Stimulated activated CD8-positive, alpha-beta memory T cell treated with anti-CD3 and anti-CD28 coated beads, Interleukin-7, amount 100 ng/mL, for 1 hour (primary cell): ENCODE results near the gene NMUR1.
A peak's percentile ranks its signal among the peaks of the same experiment; 100 is the strongest.

Source experiments
- DNase-seq, 2 donors: peaks; one replicate each; pipeline ENCODE4 v3.0.0-alpha.2; 2020; ENCODE audit warnings: low read depth in 2 of 2

The NMUR1 gene

GRCh38 chr2:231488331-231488730 lies 41.9 kb downstream of the NMUR1 start:
- no peak for DNase-seq

DNA sequence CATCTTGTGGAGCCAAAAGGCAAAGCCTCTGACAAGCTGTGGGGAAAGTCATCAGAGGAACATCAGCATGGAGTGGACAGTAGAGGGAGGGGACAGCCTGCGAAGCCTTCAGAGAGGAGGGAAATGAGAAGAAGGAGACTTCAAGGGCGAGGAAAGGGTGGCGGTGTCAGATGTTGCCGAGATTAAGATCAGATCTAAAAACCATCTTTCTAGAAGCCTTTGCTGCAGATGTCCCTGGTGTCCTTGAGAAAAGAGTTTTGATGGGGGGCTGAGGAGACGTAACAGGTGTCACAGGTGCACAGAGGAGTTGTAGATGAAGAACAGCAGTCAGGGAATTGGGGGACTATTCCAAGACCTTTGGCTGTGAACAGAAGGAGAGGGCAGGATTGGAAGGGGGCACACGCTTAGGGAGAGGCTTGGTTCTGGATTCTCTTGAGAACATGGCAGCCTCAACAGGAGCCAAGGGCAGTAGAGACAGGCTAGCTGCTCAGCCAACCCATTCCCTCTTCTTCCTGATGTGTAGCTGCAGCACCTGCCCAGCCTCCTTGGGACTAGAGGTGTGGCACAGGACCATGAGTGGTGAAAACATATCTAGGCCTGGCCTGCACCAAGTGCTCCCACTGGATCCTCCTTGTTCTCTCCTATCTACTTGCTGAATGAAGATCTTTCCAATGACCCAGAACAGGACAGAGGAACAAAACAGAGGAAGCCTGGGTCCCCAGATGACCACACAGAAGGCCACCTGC lies 43.2 kb downstream of the NMUR1 start:
- no peak for DNase-seq

DNA sequence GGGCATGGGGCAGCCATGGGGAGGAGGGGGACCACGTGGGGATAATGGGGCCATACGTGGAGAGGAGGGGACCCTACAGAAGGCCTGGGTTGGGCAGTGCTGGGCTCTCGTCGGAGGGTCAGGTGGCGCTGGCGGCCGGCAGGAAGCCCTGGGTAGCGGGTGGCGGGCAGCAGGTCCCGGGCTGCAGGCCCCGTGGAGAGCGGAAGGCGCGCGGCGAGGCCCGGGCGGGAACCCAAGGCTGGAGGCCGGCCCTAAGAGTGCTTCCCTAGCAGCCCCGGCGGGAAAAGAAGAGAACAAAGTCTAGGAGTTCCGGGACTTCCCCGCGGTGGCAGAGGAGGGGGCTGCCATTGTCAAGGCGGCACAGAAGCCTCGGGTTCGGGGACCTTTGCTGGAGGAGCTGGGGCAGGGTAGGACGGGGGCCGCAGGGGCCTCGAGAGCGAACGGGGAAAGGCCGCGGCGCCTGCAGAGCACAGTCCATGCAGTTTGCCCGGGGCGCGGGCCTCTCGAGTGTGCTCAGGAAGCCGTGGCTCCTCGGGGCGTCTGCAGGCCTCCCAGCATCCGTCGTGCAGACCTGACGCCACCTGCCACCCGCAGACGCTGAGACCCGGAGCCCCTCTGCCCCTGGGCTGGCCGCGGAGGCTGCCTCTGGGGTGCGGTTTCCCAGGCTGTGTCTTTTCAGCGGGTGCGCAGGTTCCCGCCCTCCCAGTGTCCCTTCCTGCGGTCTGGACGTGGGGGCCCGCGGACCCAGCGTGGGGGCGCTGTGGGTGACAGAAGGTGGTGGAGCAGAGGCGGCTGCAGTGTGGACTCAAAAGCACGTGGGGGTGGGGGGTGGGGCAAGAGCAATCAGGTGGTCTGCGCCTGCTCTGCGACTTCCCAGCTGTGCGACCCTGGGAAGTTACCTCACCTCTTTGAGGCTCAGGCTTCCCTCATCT lies 46.6 kb downstream of the NMUR1 start:
- no peak for DNase-seq

DNA sequence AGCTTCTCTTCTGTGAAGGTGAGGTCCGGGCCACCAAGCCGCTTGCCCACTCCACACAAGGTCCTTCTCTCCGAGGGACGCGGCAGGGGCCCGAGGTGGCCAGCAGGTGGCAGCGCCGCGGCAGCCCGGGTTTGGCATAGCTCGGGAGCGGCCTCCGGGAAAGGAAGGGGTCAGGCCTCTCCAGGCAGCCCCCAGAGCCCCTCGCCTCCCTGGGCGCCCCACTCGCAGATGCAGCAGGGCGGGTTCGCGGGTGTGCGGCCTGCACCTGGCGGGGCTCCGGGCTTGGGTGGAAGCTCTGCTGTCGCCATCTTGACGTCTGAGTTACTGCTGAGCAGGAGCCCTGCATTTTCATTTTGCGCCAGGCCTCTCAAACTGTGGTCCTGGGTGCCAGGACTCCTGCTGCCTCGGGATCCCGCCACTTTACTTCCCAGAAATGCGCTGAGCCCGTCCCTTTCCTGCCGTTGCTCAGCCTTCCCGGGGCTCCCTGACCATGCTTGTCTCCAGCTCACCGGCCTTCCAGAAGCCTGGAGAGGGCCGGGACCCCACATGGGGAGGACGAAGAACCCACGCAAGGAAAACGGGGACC lies 47.3 kb downstream of the NMUR1 start:
- peak; percentile 44 to 45 for DNase-seq

GRCh38 chr2:231480781-231481180 lies 49.5 kb downstream of the NMUR1 start:
- no peak for DNase-seq

GRCh38 chr2:231479455-231479854 lies 50.8 kb downstream of the NMUR1 start:
- DNase-seq: no peak

- DNase-seq: no peak
These were observed 53.3 kb downstream of the NMUR1 start for GRCh38 chr2:231476920-231477319.

DNA sequence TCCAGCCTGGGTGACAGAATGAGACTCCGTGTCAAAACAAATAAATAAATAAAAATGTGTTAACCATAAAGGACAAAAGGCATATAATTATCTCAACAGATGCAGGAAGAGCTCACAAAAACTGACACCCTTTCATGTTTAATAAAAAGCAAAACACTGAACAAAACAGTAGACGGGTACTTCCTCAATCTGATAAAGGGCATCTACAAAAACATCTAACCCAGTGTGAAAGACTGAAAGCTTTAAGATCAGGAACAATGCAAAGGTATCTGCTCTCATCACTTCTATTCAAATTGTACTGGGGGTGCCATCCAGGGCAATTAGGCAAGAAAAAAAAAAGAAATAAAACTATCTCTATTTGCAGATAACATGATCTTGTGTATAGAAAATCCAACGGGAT lies 54.3 kb downstream of the NMUR1 start:
- DNase-seq: no peak
